GM04504 (cell line): ENCODE data around the gene HADHB.
"Not testable (repeated sequence)": the region's sequence is repeated elsewhere in the genome, so short reads cannot be mapped to it uniquely, and the experiment has no call there.

ENCODE experiments used
- DNase-seq: peaks from one replicate; pipeline ENCODE4 v3.0.0-alpha.2; 2012; ENCODE audit warnings: low read depth

Gene HADHB

DNA sequence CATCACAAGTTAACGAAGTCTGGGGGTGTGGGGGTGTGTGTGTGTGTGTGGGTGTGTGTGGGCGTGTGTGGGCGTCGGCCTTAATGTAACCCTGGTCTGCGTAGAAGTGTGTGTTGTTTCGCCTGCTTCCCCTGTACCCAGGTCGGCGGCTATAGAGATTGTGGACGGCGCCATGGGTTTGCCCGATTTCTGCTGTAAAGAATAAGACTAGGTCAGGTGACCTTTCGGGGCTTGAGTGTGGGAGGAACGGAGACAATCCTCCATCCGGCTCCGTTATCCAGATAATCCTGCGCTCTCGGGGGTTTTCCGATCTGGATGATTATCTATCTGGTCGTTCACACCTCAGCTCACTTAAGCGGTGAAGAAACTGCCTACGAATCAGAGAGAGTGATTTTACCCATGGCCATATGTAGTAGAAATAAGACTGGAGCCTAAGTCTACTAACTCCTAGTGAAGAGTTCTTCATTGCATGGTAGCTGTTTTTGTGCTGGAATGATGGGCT is 543 bp downstream of the HADHB start:
- no peak for DNase-seq

DNA sequence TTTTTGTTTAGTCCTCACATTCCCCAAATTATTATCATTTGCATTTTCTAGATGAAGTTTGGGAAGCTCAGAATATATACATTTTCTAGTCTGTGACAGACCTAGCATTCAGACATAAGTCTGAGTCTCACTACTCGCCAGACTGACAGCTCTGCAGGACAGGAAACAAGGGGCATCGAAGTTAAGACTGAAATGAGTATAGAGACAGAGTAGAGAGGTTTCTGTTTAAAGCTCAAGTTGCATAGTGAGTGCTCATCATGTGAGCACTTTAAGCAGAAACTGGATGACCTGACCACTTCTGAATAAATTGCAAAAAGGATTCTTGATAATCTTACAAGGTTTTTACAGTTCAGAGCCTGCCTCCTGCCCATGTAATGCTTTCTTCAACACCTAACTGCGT is 1.1 kb downstream of the HADHB start:
- no peak for DNase-seq

DNA sequence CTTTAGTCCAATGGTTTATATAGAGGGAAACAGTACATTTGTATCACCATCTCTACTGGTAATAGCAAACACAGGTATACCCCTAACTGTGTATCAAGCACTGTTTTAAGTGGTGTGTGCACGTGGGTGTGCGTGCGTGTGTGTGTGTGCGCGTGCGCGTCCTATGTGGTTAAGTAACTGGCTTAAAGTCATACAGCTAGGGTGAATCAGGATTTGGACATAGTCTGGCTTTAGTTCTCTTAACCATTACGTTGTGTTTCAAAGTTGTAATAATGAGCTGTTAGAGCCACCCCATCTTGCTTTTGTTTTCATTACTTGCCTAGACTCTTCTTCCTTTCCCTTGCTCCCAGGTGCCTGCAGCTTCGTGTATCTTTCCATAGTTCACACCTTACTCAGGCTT is 2.1 kb downstream of the HADHB start:
- DNase-seq: no peak

DNA sequence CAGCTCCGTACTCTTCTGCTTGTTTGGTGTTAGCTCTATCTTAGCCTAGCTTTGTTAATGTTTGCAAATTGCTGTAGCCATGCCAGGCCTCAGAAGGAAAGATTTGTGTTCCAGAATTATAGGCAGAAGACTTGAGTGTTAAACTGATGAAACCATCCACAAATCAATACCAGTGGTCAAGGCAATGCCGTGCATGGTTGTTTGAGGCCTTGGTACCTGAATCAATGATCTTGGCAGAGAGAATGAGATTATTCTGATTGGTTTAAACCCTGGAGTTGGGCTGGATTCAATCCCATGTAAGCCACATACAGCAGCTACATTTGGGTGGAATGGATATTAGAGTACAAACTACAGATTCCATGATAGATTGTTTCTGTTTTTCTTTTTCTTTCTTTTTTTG is 4.9 kb downstream of the HADHB start:
- DNase-seq: no peak

DNA sequence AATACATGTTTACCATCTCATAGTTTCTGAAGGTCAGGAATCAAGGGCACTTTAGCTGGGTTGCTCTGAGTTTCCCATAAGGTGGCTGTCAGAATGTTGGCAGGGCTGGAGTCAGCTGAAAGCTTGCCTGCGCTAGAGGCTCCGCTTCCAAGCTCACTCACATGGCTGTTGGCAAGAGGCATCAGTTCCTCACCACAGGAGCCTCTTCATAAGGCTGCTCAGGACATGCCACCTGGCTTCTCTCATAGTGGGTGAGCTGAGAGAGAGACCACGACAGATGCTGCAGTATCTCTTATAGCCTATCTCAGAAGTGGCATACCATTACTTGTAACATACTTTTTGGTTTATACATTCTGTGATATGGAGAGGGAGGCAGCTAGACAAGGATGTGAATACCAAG is 7.2 kb downstream of the HADHB start:
- no peak for DNase-seq

DNA sequence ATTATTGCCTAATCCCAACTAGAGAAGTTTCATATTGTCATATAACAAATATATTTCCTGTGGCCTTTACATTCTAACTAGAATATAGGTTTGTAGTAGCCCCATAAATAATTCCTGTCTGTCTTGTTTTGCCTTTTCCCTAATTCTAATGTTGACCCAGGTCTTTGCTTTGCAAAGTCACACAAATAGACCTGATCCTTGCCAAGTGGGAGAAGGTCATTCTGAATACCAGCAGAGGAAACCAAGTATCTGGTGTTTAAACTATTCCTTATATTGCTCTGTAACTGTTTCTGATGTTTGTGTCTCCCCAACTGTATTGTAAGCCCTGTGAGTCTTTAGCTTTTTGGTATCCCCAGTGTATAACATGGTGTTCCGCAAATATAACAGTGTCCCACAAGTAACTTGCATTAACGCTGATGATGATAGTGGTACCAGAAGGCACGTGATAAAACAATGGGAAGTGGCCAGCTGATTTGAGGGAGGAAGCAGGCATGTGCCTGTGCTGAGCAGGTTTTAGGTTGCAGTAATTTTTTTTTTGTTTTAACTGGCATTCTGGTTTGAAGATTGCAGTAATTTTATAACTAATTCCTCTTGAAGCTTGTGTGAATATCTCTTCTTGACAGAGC is 11.1 kb downstream of the HADHB start:
- no peak for DNase-seq

DNA sequence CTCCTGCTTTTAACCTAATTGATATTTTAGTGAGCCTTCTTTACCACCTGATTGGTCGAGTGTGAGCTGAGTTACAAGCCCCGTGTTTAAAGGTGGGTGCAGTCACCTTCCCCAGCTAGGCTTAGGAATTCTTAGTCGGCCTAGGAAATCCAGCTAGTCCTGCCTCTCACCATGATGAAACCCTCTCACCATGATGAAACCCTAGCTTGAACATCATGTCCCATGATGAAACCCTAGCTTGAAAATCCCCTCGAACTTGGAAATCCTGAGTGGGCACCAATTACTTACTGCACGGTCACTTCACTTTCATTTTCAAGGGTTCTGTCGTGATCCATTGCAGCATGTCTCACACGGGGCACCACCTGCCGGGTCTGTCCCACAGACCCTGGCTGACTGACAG is 14.1 kb downstream of the HADHB start:
- not testable (repeated sequence) for DNase-seq

DNA sequence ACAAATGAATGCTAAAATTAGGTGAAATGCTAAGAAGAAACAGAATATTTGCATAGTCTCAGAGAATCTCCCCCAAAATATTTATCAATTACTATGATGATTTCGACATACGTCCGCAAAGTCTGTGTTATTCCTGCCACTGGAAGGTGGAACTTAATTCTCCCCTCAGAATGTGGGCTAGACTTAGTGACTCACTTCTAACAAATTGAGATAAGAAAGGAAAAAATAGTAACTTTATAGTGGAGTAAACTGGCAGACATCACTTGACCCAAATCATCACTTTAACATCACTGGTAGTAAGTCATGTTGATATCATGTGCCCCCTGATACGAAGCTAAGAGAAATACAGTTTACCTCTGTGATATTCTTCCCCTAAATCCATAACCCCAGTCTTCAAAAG is 23.5 kb downstream of the HADHB start:
- DNase-seq: no peak

DNA sequence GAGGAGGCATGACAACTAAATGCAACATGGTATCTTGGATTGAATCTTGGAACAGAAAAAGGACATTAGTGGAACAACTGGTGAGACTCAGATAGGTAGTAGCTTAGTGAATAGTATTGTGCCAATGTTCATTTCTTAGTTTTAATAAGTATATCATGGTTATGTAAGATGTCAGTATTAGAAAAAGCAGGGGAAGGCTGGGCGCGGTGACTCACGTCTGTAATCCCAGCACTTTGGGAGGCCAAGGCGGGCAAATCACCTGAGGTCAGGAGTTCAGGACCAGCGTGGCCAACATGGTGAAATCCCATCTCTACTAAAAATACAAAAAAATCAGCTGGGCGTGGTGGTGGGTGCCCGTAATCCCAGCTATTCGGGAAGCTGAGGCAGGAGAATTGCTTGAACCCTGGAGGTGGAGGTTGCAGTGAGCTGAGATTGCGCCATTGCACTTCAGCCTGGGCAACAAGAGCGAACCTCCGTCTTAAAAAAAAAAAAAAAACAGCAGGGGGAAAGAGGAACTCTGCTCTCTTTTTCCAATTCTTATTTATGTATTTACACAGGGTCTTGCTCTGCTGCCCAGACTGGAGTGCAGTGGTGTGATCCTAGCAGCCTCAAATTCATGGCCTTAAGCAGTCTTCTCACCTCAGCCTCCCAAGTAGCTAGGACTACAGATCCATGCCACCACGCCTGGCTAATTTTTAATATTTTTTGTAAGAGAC is 24.1 kb downstream of the HADHB start:
- DNase-seq: not testable (repeated sequence)

DNA sequence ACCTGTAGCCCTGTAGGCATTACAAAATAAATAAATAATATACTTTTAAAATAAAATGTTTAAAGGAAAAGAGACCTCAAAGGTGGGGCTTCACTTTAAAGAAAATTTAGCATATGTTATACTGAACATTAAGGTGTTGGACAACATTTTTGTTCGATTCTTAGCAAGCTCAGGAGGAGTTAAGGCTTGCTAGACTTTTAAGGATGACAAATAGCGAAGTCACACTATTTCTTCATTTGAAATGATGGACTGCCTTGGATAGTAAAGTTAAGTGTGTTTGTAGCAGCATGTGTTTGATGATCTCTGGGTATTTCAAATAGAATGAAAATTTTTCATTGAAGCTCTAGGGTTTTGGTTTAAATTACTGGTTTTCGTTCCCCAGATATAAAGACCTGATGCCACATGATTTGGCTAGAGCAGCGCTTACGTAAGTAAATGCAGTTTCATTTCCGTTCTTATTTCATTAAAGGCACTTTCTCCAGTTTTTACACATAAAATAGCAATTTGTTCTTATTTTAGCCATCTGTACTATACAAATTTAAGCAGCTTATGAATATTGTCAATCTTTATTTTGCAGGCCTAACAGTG is 24.9 kb downstream of the HADHB start:
- no peak for DNase-seq

DNA sequence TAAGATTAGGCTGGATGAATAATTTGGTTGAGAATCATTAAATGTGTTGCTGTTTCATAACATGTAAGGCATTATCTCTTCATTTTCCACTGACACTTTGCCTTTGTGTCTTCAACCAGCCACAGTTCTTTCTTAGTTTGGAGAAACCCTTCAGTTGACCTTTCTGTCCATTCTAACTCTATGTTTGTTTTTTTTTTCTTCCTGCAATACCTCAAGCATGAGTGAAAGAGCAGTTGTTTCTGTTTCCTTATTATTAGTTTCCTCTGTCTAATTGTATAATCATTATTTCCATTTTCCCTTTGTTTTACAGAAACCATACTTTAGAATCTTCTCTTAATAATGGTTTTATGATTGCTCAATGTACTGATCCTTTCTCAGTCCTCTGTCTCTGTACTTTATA is 25.6 kb downstream of the HADHB start:
- DNase-seq: no peak

DNA sequence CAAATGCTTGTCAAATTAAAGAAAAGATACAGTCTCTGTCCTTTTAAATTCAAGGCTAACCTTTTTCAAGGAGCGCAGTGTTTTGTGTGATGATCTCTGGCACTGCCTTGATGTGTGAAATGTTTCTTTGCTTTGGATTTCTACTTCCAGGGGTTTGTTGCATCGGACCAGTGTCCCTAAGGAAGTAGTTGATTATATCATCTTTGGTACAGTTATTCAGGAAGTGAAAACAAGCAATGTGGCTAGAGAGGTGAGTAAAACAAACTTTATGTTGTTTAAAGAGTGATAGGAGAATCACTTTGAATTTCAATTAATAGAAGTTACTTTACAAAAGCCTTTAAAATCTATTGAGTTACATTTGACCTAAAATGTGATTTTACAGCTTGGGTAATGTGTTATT is 28.8 kb downstream of the HADHB start:
- DNase-seq: no peak

DNA sequence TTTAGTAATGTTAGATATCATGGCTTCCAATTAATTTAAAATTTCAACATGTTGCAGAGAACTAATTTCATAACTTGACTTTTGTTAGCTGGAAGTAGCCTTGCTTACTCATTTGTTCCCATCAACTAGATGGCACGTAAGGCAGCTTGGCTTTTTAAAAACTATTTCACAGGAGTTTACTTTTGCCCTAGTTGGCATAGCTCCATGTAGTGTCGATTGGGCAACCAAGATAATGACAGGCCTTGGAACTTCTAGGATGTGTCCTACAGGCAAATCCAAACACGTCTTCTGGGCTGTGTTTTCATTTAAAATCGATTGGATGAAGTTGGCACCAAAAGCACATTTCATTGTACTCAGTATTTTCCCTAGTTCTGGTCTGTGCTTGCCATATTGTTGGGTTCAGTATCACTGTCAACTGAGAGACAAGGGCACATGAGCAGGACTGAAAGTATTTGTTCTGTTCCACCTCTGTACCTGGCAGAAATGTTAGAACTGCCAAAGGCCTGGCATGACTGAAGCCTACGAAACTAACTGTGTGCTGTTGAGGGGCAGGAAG is 29.4 kb downstream of the HADHB start:
- DNase-seq: peak; percentile 95

DNA sequence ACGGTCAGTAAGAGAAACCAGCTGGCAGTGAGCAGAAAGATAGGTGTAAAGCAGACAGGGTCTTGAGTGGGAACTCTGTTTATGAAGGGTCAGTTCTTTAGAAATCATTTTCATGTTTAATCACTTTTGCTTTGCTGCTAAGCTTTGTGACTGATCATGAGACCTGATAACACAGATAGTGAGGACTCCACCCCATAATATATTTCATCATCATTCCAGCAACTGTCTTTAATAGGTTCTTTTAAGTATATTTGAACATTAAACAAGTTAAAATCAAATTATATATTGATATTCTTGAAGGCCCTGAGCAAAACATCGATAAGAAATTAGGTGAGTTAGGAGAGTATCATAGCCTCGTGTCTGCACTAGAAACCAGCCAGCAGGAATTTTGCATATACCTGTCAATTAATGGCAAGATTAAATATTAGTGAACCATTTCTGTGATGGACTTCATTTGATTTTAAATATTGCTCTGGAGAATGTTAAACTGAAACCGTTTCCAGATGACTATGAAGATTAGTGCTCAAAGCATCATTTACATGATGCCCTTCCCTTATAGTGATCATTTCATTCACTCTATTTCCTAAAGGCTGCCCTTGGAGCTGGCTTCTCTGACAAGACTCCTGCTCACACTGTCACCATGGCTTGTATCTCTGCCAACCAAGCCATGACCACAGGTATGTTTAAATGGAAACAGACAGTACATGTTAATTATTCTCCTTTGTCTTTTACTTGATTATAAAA is 31.9 kb downstream of the HADHB start:
- no peak for DNase-seq

DNA sequence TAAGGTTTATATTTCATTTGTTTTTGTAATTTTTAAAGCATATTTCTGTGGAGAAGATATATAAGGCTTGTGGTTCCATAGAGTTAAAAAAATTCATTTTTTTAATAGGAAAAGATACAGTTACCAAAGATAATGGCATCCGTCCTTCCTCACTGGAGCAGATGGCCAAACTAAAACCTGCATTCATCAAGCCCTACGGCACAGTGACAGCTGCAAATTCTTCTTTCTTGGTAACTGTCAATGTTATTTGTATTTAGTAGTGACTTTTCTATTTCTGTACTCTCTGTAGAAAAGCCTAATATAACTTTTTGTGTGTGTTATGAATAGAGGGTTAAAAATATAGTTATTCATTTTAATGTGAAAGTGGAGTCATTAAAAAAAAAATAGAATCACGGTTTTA is 35.1 kb downstream of the HADHB start:
- DNase-seq: no peak

DNA sequence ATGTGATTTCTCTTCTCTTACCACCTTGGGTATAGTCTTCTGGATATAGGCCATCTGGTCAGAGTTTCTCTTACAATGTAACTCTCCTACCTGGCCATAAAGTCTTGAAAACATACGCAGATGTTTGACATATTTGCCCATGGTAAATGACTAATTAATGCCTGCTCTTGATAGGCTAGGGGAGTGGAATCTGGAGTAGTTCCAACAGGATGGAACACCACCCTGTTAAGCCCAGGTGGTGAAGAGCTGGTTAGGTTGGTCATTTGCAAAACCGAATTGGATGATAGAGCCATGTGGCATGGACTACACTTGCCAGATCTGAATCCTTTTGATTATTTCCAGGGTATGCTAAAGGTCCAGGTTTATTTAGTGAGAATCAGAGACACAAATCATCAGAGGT is 36.5 kb downstream of the HADHB start:
- DNase-seq: no peak

DNA sequence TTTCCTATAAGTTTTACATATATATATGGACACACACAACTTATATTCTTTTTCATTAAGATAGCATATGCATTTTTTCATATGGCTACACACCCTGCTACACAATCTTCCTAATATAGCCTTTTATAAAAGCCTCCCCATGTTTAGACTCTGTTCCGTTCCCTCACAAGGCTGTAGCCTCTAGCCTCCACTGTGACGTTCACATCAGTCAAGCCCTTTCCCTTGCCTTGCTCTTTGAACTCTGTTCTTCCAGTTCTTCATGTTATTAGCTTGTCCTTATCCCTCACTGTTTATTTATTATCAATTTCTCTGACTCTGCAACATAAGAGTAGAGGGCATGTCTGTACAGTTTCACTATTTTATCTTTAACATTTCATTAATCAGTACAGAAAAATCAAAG is 38.9 kb downstream of the HADHB start:
- DNase-seq: no peak

DNA sequence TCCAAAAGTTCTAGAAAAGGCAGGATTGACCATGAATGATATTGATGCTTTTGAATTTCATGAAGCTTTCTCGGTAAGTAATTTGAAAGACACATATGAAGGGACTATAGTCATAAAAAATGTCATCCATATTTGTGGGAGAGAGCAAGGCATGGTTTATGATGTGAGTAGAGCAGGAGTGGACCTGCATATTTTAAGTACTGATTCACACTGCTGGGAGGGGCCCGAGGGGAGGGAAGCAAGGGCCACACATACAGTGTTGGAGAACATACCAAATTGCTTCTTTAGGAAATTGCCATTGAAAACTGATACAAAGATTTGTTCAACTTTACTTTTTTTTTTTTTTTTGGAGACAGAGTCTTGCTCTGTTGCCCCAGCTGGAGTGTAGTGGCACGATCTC is 39.4 kb downstream of the HADHB start:
- DNase-seq: no peak

DNA sequence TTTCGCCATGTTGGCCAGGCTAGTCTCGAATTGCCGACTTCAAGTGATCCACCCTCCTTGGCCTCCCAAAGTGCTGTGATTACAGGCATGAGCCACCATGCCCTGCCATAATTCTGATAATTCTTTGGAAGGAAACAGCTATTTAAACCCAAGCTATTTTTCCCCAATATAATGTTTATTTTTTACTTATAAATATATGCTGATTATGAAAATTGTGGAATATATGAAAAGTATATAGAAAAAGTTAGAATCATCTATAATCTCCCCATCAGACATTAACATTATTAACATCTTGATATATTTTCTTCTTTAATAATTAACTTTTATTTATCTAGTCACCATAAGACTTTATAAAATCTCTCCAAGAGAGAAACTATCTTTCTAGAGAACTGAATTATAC is 41.2 kb downstream of the HADHB start:
- no peak for DNase-seq

DNA sequence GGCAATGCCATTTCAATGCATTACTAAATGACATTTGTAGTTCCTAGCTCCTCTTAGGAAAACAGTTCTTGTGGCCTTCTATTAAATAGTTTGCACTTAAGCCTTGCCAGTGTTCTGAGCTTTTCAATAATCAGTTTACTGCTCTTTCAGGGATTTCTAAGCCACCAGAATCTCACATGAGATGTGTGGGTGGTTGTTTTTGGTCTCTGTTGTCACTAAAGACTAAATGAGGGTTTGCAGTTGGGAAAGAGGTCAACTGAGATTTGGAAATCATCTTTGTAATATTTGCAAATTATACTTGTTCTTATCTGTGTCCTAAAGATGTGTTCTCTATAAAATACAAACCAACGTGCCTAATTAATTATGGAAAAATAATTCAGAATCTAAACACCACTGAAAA is 45.3 kb downstream of the HADHB start:
- no peak for DNase-seq

DNA sequence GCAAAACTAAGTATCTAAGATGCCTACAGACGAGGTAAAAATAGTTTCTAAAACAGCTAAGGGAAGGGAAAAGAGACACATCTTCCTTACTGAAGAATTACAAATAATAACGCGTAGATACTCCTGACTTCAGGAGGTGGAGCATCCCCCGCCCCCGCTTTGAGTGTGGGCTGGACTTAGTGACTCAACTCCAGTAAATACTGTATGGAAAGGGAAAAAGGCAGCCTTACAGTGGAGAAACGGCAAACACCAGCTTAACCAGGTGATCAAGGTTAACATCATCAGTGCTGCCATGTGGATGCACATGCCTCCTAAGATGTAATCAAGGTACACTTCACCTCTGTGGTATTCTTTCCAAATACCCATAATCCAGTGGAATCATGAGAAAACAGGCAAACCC is 47.9 kb downstream of the HADHB start:
- DNase-seq: no peak

DNA sequence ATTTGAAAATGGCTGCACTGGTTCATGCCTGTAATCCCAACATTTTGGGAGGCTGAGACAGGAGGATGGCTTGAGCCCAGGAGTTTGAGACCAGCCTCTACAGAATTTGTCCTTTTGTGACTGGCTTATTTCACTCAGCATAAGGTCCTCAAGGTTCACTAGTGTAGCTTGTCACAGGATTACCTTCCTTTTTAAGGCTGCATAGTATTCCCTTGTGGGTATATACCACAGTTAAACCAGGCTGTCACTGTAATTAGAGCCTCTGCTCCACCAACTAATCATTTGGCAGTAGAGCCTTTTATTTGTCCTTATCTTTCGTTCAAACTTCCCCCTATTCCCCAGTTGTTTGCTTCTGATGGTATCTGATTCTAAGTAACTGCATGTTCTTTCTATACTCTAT is 50.8 kb downstream of the HADHB start:
- DNase-seq: no peak

DNA sequence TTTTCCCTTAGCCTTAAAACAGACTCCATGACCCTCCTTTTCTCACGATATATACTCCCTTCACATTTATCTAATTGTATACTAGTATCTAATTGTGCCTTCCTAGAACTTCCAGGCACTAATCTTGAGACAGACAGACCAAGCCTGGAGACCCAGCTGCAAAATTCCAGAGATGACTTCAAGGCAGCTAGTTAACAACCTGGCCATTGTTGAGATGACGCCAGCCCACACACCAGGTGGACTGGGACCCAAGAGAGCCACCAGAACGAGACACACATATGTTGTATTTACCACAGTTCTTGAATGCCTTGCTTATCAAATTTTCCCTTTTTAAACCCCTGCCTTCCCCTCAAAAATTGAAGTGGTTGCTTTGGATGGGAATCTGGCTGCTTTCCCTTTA is 52.3 kb downstream of the HADHB start:
- DNase-seq: no peak
